ENCODE measurements around the gene TIGD4. TPM values are rescaled to one million over a fixed set of nuclear protein-coding genes. Genes with fewer than 3 reads are reported as not detected.

The TIGD4 gene
- total and polyA plus RNA-seq, 2 experiments from 2014 or later, result 1.6 to 1.7 TPM

GRCh38 chr4:152825336-152825735, 45.8 kb upstream of the TIGD4 start (continued):
- TF ChIP-seq ETS1 (IDR thresholded peaks at IDR 0.05), result no peak
- no peak for TF ChIP-seq EZH2phosphoT487 (IDR thresholded peaks at IDR 0.05; ENCODE audit: unreplicated experiment)
- TF ChIP-seq STAT1 (IDR thresholded peaks at IDR 0.05; ENCODE audit: unreplicated experiment), result no peak
- TF ChIP-seq CREB1 (CRISPR knock-in tag; IDR thresholded peaks at IDR 0.05; ENCODE audit: low read depth), result no peak
- TF ChIP-seq NANOG (IDR thresholded peaks at IDR 0.05; ENCODE audit: borderline replicate concordance), result no peak

GRCh38 chr4:152824561-152824960, 45.0 kb upstream of the TIGD4 start:
- H3K4me2 ChIP-seq, result no peak overlapping the region
- H3K4me3 ChIP-seq, result no peak overlapping the region
- Mint-ChIP-seq H3K27ac (no peak overlapping the region), H3K27me3 (ENCODE audit: insufficient read depth, low read depth, poor library complexity) (no peaks in the 10 kb centered on the region), H3K4me3 (no peak overlapping the region), H3K36me3 (ENCODE audit: low read depth) (peaks cover 32% of the 10 kb centered on the region), H3K9me3 (peaks cover 20% of the 10 kb centered on the region; the same call in 2 of the 3 replicates), H3K4me1 (no peaks in the 10 kb centered on the region)
- H4K20me1 ChIP-seq (replicated peaks; ENCODE audit: insufficient read depth), result no peaks in the 10 kb centered on the region
- TF ChIP-seq JUNB (IDR thresholded peaks at IDR 0.05; ENCODE audit: unreplicated experiment) (no peak), NANOG (IDR thresholded peaks at IDR 0.05; ENCODE audit: borderline replicate concordance) (no peak), POLR2AphosphoS5 (IDR thresholded peaks at IDR 0.05; ENCODE audit: low read depth) (no peak), CREB1 (CRISPR knock-in tag; IDR thresholded peaks at IDR 0.05; ENCODE audit: low read depth) (no peak), ZNF331 (CRISPR knock-in tag; IDR thresholded peaks at IDR 0.05; ENCODE audit: low read depth) (no peak), EZH2phosphoT487 (IDR thresholded peaks at IDR 0.05; ENCODE audit: unreplicated experiment) (no peak), EZH2 (IDR thresholded peaks at IDR 0.05; ENCODE audit: low read depth, unreplicated experiment) (no peak), ETS1 (IDR thresholded peaks at IDR 0.05) (no peak)
- TF ChIP-seq, protein P1, sequence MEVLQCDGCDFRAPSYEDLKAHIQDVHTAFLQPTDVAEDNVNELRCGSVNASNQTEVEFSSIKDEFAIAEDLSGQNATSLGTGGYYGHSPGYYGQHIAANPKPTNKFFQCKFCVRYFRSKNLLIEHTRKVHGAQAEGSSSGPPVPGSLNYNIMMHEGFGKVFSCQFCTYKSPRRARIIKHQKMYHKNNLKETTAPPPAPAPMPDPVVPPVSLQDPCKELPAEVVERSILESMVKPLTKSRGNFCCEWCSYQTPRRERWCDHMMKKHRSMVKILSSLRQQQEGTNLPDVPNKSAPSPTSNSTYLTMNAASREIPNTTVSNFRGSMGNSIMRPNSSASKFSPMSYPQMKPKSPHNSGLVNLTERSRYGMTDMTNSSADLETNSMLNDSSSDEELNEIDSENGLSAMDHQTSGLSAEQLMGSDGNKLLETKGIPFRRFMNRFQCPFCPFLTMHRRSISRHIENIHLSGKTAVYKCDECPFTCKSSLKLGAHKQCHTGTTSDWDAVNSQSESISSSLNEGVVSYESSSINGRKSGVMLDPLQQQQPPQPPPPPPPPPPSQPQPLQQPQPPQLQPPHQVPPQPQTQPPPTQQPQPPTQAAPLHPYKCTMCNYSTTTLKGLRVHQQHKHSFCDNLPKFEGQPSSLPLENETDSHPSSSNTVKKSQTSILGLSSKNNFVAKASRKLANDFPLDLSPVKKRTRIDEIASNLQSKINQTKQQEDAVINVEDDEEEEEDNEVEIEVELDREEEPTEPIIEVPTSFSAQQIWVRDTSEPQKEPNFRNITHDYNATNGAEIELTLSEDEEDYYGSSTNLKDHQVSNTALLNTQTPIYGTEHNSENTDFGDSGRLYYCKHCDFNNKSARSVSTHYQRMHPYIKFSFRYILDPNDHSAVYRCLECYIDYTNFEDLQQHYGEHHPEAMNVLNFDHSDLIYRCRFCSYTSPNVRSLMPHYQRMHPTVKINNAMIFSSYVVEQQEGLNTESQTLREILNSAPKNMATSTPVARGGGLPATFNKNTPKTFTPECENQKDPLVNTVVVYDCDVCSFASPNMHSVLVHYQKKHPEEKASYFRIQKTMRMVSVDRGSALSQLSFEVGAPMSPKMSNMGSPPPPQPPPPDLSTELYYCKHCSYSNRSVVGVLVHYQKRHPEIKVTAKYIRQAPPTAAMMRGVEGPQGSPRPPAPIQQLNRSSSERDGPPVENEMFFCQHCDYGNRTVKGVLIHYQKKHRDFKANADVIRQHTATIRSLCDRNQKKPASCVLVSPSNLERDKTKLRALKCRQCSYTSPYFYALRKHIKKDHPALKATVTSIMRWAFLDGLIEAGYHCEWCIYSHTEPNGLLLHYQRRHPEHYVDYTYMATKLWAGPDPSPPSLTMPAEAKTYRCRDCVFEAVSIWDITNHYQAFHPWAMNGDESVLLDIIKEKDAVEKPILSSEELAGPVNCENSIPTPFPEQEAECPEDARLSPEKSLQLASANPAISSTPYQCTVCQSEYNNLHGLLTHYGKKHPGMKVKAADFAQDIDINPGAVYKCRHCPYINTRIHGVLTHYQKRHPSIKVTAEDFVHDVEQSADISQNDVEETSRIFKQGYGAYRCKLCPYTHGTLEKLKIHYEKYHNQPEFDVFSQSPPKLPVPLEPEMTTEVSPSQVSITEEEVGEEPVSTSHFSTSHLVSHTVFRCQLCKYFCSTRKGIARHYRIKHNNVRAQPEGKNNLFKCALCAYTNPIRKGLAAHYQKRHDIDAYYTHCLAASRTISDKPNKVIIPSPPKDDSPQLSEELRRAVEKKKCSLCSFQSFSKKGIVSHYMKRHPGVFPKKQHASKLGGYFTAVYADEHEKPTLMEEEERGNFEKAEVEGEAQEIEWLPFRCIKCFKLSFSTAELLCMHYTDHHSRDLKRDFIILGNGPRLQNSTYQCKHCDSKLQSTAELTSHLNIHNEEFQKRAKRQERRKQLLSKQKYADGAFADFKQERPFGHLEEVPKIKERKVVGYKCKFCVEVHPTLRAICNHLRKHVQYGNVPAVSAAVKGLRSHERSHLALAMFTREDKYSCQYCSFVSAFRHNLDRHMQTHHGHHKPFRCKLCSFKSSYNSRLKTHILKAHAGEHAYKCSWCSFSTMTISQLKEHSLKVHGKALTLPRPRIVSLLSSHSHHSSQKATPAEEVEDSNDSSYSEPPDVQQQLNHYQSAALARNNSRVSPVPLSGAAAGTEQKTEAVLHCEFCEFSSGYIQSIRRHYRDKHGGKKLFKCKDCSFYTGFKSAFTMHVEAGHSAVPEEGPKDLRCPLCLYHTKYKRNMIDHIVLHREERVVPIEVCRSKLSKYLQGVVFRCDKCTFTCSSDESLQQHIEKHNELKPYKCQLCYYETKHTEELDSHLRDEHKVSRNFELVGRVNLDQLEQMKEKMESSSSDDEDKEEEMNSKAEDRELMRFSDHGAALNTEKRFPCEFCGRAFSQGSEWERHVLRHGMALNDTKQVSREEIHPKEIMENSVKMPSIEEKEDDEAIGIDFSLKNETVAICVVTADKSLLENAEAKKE (CRISPR knock-in tag; IDR thresholded peaks at IDR 0.05), result no peak
- TF ChIP-seq, protein P2, sequence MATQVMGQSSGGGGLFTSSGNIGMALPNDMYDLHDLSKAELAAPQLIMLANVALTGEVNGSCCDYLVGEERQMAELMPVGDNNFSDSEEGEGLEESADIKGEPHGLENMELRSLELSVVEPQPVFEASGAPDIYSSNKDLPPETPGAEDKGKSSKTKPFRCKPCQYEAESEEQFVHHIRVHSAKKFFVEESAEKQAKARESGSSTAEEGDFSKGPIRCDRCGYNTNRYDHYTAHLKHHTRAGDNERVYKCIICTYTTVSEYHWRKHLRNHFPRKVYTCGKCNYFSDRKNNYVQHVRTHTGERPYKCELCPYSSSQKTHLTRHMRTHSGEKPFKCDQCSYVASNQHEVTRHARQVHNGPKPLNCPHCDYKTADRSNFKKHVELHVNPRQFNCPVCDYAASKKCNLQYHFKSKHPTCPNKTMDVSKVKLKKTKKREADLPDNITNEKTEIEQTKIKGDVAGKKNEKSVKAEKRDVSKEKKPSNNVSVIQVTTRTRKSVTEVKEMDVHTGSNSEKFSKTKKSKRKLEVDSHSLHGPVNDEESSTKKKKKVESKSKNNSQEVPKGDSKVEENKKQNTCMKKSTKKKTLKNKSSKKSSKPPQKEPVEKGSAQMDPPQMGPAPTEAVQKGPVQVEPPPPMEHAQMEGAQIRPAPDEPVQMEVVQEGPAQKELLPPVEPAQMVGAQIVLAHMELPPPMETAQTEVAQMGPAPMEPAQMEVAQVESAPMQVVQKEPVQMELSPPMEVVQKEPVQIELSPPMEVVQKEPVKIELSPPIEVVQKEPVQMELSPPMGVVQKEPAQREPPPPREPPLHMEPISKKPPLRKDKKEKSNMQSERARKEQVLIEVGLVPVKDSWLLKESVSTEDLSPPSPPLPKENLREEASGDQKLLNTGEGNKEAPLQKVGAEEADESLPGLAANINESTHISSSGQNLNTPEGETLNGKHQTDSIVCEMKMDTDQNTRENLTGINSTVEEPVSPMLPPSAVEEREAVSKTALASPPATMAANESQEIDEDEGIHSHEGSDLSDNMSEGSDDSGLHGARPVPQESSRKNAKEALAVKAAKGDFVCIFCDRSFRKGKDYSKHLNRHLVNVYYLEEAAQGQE (IDR thresholded peaks at IDR 0.05; ENCODE audit: unreplicated experiment), result no peak
- no peak overlapping the region for H2AFZ ChIP-seq
- H3K27me3 ChIP-seq (ENCODE audit: insufficient read depth), result no peaks in the 10 kb centered on the region
- H3K36me3 ChIP-seq (ENCODE audit: insufficient read depth), result peaks cover 2% of the 10 kb centered on the region; the same call in 1 of the 2 replicates
- no peaks in the 10 kb centered on the region; the same call in 1 of the 2 replicates for H3K79me2 ChIP-seq (replicated peaks; ENCODE audit: insufficient read depth)
- ATAC-seq (no peak), DNase-seq (ENCODE audit: low spot score) (no peak)
- H3F3A ChIP-seq (replicated peaks; ENCODE audit: low read depth), result no peaks in the 10 kb centered on the region
- no peaks in the 10 kb centered on the region for H3K4me1 ChIP-seq (ENCODE audit: insufficient read depth)
- H3K9me2 ChIP-seq (ENCODE audit: insufficient read depth), result 0 out of 2 replicates have a peak, but pooled peaks cover 6% of the 10 kb centered on the region
- H3K27ac ChIP-seq (ENCODE audit: low read depth), result no peak overlapping the region

All from GM23338 (cell line).